ENCODE measurements around the gene CDH2.

CDH2 gene

GRCh38 chr18:27954226-27954625, 222.7 kb downstream of the CDH2 start:
- TF ChIP-seq CTCF (IDR thresholded peaks at IDR 0.05; ENCODE audit: control insufficient read depth, extremely low read depth, insufficient read depth) = no peak
- no peak for DNase-seq (ENCODE audit: low read depth)
- H3K4me3 ChIP-seq (ENCODE audit: low read depth, low read length) = no peak overlapping the region

GRCh38 chr18:27952741-27953140, 224.2 kb downstream of the CDH2 start:
- DNase-seq (ENCODE audit: low read depth) = no peak
- no peak overlapping the region for H3K4me3 ChIP-seq (ENCODE audit: low read depth, low read length)
- no peak for TF ChIP-seq CTCF (IDR thresholded peaks at IDR 0.05; ENCODE audit: control insufficient read depth, extremely low read depth, insufficient read depth)

GRCh38 chr18:27950648-27951228, 226.2 kb downstream of the CDH2 start:
- H3K4me3 ChIP-seq (ENCODE audit: low read depth, low read length) = no peak overlapping the region
- TF ChIP-seq CTCF (IDR thresholded peaks at IDR 0.05; ENCODE audit: control insufficient read depth, extremely low read depth, insufficient read depth) = no peak
- DNase-seq (ENCODE audit: low read depth) = no peak

GRCh38 chr18:27948986-27949385, 227.9 kb downstream of the CDH2 start:
- TF ChIP-seq CTCF (IDR thresholded peaks at IDR 0.05; ENCODE audit: control insufficient read depth, extremely low read depth, insufficient read depth) = no peak
- no peak overlapping the region for H3K4me3 ChIP-seq (ENCODE audit: low read depth, low read length)
- DNase-seq (ENCODE audit: low read depth) = no peak

- no peak for DNase-seq (ENCODE audit: low read depth)
- no peak overlapping the region for H3K4me3 ChIP-seq (ENCODE audit: low read depth, low read length)
- no peak for TF ChIP-seq CTCF (IDR thresholded peaks at IDR 0.05; ENCODE audit: control insufficient read depth, extremely low read depth, insufficient read depth)
These were observed 234.2 kb downstream of the CDH2 start for GRCh38 chr18:27942706-27943105.

- H3K4me3 ChIP-seq (ENCODE audit: low read depth, low read length) = no peak overlapping the region
- TF ChIP-seq CTCF (IDR thresholded peaks at IDR 0.05; ENCODE audit: control insufficient read depth, extremely low read depth, insufficient read depth) = no peak
- no peak for DNase-seq (ENCODE audit: low read depth)
These were observed 245.4 kb downstream of the CDH2 start for GRCh38 chr18:27931535-27931934.

- peak; percentile 86 for DNase-seq (ENCODE audit: low read depth)
- no peak for TF ChIP-seq CTCF (IDR thresholded peaks at IDR 0.05; ENCODE audit: control insufficient read depth, extremely low read depth, insufficient read depth)
- H3K4me3 ChIP-seq (ENCODE audit: low read depth, low read length) = no peak overlapping the region
These were observed 254.2 kb downstream of the CDH2 start for GRCh38 chr18:27922780-27923179.
